GM19372 (cell line): ENCODE data around the gene RYR2.
"Not testable (repeated sequence)": the region's sequence is repeated elsewhere in the genome, so short reads cannot be mapped to it uniquely, and the experiment has no call there.

Experiments
- ATAC-seq: cut with Tn5 transposase; IDR thresholded peaks from one replicate; pipeline ENCODE4 v1.9.1; 2021; ENCODE audit warnings: mild to moderate bottlenecking, low read depth, moderate library complexity; ENCODE audit not compliant: unreplicated experiment

Gene RYR2

GRCh38 chr1:237138551-237138950 is 96.6 kb downstream of the RYR2 start:
- no peak for ATAC-seq

DNA sequence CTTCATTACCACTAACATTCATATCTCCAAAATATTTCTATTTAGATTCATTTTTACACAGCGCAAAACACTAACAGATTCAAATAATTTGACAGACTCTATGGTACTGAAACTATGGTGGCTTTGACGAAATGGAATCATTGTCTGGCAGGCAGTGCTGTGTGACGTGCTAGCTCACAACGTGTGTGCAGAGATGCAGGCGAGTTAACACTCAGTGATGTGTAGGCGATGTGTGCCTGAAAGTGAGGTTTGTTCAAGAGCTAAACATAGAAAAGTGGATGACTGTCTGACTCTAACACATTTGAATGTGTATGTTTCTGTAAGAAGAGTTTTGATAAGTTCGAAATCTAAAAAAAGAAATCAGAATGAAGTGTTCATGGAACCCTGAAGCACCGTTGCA is 97.7 kb downstream of the RYR2 start:
- ATAC-seq, result no peak

- no peak for ATAC-seq
Observed at GRCh38 chr1:237140986-237141385, 99.0 kb downstream of the RYR2 start.

DNA sequence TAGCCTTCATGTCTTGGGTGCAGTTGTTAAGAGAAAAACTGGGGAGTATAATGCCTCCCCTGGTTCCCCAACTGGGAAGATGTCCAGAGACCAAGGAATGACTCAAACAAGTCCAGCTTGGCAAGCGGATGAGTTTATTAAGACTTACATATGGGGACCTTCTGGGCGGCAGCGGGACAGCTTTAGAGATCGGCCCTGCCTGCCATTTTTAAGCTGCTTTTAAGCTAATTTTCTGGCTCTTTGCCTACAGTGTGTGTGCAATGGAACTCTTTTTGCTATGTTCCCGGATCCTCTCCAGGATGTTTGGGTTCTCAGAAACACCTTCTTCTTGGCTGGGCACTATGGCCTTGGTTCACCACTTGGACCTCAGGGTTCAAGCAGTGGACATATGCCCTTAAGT is 99.5 kb downstream of the RYR2 start:
- no peak for ATAC-seq

- ATAC-seq, result no peak
Observed at GRCh38 chr1:237145379-237146135, 103.6 kb downstream of the RYR2 start.

GRCh38 chr1:237146241-237146640 is 104.3 kb downstream of the RYR2 start:
- no peak for ATAC-seq

GRCh38 chr1:237149857-237150256 is 107.9 kb downstream of the RYR2 start:
- ATAC-seq, result no peak

DNA sequence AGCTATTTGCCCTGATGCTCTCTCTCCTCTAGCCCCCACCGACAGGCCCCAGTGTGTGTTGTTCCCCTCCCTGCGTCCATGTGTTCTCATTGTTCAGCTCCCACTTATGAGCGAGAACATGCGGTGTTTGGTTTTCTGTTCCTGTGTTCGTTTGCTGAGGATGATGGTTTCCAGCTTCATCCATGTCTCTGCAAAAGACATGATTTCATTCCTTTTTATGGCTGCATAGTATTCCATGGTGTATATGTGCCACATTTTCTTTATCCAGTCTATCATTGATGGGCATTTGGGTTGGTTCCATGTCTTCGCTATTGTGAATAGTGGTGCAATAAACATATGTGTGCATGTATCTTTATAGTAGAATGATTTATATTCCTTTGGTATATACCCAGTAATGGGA is 110.0 kb downstream of the RYR2 start:
- not testable (repeated sequence) for ATAC-seq

- ATAC-seq, result no peak
Observed at GRCh38 chr1:237152506-237153335, 110.7 kb downstream of the RYR2 start.

- no peak for ATAC-seq
Observed at GRCh38 chr1:237154157-237154556, 112.2 kb downstream of the RYR2 start.

DNA sequence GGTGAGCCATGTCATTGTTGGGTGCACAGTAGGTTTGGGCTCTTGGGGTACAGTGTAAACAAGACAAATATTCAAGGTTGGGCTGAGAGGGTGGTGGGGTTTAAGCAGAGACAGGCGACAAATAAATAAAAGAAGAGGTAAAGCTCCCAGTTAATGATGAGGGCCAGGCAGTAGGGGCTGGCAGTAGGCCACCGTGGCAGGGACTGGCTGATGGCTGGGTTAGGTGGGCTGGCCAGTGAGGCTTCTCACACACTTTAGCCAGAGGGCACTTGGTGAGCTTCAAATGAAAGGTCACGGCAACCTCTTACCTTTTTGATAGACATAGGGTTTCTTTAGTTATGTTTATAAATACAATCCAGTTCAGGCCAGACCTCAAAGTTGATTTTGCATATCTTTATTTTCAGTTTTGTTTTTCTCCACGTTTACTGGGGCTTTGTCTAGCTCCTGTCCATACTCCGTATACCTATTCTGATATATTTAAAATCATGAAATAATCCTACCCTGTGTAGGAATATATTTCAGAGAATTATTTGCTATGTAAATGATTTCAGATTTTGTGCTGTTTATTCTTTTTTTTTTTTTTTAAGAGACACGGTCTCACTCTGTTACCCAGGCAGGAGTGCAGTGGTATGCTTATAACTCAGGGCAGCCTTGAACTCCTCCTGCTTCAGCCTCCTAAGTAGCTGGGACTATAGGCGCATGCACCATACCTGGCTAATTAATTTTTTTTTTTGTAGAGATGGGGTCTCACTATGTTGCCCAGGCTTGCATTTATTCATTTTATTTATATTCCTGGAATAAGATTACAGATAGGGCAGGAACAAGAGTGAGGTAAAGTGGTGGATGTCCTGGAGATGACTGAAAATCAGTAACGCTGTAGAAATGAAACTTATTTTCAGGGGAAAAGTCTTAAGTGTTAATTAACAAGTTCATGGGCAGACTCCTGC is 122.7 kb downstream of the RYR2 start:
- ATAC-seq, result no peak

DNA sequence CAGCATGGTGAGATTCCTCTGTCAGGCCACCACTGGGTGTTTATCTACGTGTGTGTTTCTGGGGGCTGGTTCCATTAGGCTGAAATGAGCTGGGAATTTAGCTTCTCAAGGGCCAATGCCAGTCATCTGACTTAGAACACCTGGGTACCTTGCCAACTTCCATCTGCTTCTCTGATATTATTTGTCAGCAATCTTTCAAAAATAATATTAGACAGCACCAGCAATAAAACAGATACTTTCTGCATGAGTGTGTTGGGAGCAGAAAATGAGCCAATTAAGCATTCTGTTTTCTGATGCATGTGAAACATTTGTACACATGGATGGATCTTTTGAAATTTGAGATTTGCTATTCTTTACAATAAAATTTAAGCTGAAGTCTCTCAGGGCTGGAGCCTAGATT is 124.1 kb downstream of the RYR2 start:
- ATAC-seq, result no peak

DNA sequence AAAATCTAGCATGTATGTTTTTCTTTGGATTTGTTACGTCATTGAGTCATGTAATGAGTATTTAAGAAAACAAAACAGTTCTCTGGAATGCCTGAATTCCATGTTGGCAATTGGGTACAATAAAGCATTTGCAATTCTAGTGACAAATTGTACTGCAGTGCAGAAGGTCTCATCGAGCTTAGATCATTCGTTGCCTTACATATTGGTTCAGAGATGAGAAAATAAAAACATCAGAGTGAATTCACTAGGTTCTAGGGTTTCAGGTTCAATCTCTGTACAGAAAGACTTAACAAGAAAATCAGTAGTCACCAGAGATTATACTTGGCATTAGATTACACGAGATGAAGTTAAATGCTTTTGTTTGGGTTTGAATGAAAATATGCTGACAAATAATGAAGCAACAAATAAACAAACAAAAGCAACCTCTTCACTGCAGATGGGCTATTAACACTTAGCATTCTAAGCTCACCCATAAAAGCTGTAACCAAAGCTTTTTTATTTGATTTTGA is 124.7 kb downstream of the RYR2 start:
- no peak for ATAC-seq

- no peak for ATAC-seq
Observed at GRCh38 chr1:237170149-237170548, 128.2 kb downstream of the RYR2 start.

GRCh38 chr1:237171454-237172117 is 129.6 kb downstream of the RYR2 start:
- ATAC-seq, result no peak

DNA sequence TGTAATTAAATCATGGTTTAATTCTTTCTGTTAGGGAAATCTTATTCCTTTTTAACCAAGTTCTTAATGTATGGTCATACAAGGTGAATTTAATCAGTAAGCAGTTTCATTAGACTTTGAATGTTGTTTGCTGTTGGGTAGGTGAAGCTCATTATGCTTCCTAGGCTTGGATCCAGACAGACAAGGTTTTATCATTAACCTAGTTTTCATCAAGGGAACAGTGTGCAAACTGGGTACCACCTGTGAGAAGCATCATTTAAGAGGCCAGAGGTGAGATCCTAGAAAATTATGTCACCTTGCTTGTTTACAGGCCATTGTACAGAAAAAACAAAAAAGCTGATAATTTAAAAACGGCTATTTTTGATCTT is 130.1 kb downstream of the RYR2 start:
- no peak for ATAC-seq

GRCh38 chr1:237179503-237179902 is 137.5 kb downstream of the RYR2 start:
- ATAC-seq, result no peak

- no peak for ATAC-seq
Observed at GRCh38 chr1:237180256-237180655, 138.3 kb downstream of the RYR2 start.

DNA sequence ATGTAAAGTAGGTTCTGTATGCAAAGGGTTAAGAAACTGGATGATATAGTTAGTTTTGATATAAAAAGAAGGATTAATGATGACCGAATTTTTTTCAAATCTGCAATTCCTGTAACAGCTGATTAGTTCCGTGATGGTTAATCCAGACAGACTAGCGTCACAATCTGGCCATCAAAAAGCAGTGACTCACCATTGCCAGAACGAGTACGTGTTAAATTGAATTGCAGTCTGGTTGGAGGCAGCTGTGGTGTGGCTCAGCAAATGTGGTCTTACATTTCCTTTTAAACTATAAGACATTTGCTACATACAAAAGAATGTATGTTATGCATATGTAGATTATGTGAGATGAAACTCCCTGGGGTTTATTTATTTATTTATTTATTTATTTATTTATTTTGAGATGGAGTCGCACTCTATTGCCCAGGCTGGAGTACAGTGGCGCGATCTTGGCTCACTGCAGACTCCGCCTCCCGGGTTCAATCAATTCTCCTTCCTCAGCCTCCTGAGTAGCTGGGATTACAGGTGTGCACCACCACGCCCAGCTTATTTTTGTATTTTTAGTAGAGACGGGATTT is 139.8 kb downstream of the RYR2 start:
- ATAC-seq, result no peak
